Loucy (cell line): ENCODE data around the gene ASGR2.
"Not testable (repeated sequence)": the region's sequence is repeated elsewhere in the genome, so short reads cannot be mapped to it uniquely, and the experiment has no call there.

Experiments used
- H2AFZ ChIP-seq: fragments of 200-600 bp; sonication (generic); 2 replicates; pipeline ENCODE4 v1.6.0; 2016; ENCODE audit warnings: antibody characterized with exemption, mild to moderate bottlenecking, low read length, moderate library complexity
- H3F3A ChIP-seq: fragments of 200-600 bp; 2 replicates; pipeline ENCODE4 v1.6.0; 2016; ENCODE audit warnings: antibody characterized with exemption, low read depth, mild to moderate bottlenecking
- H3K27me3 ChIP-seq: fragments of 200-600 bp; sonication (generic); 2 replicates; pipeline ENCODE4 v1.6.1; 2014; ENCODE audit warnings: low read length, mild to moderate bottlenecking; ENCODE audit not compliant: insufficient read depth, poor library complexity, severe bottlenecking
- H3K36me3 ChIP-seq: fragments of 200-600 bp; sonication (generic); 2 replicates; pipeline ENCODE4 v1.6.1; 2016; ENCODE audit warnings: low read length; ENCODE audit not compliant: insufficient read depth
- H3K4me1 ChIP-seq: fragments of 200-600 bp; sonication (generic); 2 replicates; pipeline ENCODE4 v1.5.1; 2014; ENCODE audit warnings: low read length, mild to moderate bottlenecking; ENCODE audit not compliant: insufficient read depth, poor library complexity, severe bottlenecking
- H3K4me2 ChIP-seq: fragments of 200-600 bp; sonication (generic); 2 replicates; pipeline ENCODE4 v1.6.0; 2014; ENCODE audit warnings: antibody characterized with exemption, low read length, low read depth, mild to moderate bottlenecking; ENCODE audit not compliant: poor library complexity, severe bottlenecking
- H3K4me3 ChIP-seq: fragments of 200-600 bp; sonication (generic); 2 replicates; pipeline ENCODE4 v1.5.1; 2014; ENCODE audit warnings: low read length, mild to moderate bottlenecking, mixed read lengths; ENCODE audit not compliant: poor library complexity, severe bottlenecking
- H3K79me2 ChIP-seq: fragments of 200-600 bp; sonication (generic); 2 replicates; pipeline ENCODE4 v1.6.1; 2014; ENCODE audit warnings: low read length; ENCODE audit not compliant: insufficient read depth
- H3K9ac ChIP-seq: fragments of 200-600 bp; sonication (generic); 2 replicates; pipeline ENCODE4 v1.6.0; 2014; ENCODE audit warnings: mild to moderate bottlenecking, low read depth, low read length, moderate library complexity; ENCODE audit not compliant: poor library complexity, severe bottlenecking
- H3K9me2 ChIP-seq: fragments of 200-600 bp; sonication (generic); replicated peaks from 2 replicates; pipeline ENCODE4 v1.6.1; 2016; ENCODE audit warnings: low read depth, low read length, mixed read lengths
- H3K9me3 ChIP-seq: fragments of 200-600 bp; sonication (generic); 2 replicates; pipeline ENCODE4 v1.6.1; 2014; ENCODE audit warnings: mild to moderate bottlenecking, antibody characterized with exemption, low read length, low read depth; ENCODE audit not compliant: insufficient read depth
- H4K20me1 ChIP-seq: fragments of 200-600 bp; sonication (generic); 2 replicates; pipeline ENCODE4 v1.6.0; 2014; ENCODE audit warnings: antibody characterized with exemption, low read length, mild to moderate bottlenecking; ENCODE audit not compliant: insufficient read depth, poor library complexity, severe bottlenecking
- EZH2phosphoT487 ChIP-seq: fragments of 200-600 bp; IDR thresholded peaks from 2 replicates; pipeline ENCODE4 v1.6.1; 2018; ENCODE audit warnings: antibody characterized with exemption, mild to moderate bottlenecking, moderate library complexity, borderline replicate concordance
- TF ChIP-seq, protein P1 (sequence below): fragments of 200-600 bp; sonication (generic); conservative IDR thresholded peaks from 2 replicates; pipeline ENCODE4 v1.5.1; 2014; ENCODE audit warnings: mild to moderate bottlenecking, antibody characterized with exemption, low read length

ASGR2 gene, protein sequence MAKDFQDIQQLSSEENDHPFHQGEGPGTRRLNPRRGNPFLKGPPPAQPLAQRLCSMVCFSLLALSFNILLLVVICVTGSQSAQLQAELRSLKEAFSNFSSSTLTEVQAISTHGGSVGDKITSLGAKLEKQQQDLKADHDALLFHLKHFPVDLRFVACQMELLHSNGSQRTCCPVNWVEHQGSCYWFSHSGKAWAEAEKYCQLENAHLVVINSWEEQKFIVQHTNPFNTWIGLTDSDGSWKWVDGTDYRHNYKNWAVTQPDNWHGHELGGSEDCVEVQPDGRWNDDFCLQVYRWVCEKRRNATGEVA

DNA sequence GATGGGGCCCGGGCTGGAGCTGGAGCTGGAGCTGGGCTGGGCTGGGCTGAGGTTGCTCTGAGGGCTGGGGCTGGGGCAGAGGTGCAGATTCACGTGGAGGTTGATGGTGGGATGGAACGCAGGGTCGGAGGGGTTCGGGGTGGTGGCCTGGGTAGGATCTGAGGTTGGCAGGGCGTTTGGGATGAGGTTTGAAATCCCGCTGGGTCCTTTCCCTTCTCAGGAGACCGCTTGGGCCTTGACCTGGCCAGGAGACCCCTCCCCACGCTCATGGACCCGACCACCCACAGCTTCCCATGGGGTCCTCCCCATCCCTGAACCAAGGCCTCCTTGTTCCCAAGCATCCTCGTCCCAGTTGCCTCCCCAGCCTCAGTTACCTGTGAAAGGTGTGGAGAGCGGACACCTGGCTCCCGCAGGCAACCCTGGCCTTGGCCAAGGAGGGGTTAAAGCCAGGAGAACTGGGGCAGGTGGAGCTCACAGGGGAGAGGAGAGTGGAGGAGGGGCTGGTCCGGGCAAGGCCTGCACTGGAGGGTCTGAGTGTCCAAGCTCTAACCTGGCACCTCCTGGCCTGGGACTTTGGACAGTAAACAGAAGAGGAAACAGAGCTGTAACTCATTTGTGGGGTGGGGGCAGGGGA, at the start of gene ASGR2:
TSS of gene ASGR2 (minus strand) at position 582 of the 634 bp plus-strand sequence. CDS start 582 bp downstream, outside the sequence.
- Histone ChIP-seq H3K9me3 (no peaks in the 10 kb centered on the region), H3K4me3 (no peak within 1 kb of the TSS), H3K4me1 (peaks cover 4% of the 10 kb centered on the region), H3K9me2 (no peaks in the 10 kb centered on the region), H3K36me3 (no peaks in the 10 kb centered on the region), H3K27me3 (no peaks in the 10 kb centered on the region), H3F3A (no peaks in the 10 kb centered on the region), H3K4me2 (no peak within 1 kb of the TSS), H4K20me1 (no peaks in the 10 kb centered on the region), H2AFZ (no peak within 1 kb of the TSS), H3K79me2 (no peaks in the 10 kb centered on the region), H3K9ac (no peak within 1 kb of the TSS)
- no peak for TF ChIP-seq EZH2phosphoT487
- TF ChIP-seq, protein P1, sequence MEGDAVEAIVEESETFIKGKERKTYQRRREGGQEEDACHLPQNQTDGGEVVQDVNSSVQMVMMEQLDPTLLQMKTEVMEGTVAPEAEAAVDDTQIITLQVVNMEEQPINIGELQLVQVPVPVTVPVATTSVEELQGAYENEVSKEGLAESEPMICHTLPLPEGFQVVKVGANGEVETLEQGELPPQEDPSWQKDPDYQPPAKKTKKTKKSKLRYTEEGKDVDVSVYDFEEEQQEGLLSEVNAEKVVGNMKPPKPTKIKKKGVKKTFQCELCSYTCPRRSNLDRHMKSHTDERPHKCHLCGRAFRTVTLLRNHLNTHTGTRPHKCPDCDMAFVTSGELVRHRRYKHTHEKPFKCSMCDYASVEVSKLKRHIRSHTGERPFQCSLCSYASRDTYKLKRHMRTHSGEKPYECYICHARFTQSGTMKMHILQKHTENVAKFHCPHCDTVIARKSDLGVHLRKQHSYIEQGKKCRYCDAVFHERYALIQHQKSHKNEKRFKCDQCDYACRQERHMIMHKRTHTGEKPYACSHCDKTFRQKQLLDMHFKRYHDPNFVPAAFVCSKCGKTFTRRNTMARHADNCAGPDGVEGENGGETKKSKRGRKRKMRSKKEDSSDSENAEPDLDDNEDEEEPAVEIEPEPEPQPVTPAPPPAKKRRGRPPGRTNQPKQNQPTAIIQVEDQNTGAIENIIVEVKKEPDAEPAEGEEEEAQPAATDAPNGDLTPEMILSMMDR = no peak

DNA sequence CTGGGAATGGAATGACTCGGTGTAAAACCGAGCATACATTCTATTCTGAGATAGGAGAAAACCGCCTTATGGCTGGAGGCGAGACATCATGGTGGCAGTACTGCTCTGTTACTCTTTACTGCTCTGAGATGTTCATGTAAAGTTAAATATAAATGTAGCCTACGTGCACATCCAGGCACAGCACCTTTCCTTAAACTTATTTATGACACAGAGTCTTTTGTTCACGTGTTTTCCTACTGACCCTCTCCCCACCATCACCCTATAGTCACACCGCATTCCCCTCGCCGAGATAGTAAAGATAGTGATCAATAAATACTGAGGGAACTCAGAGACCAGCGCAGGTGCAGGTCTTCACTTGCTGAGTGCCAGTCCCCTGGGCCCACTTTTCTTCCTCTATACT, 44.9 kb upstream of the ASGR2 start:
- not testable (repeated sequence) for H3K4me2 ChIP-seq, H3K4me1 ChIP-seq, H3K36me3 ChIP-seq, H2AFZ ChIP-seq, H3K9ac ChIP-seq, H3K9me3 ChIP-seq, H3K27me3 ChIP-seq, H3K79me2 ChIP-seq, H3K4me3 ChIP-seq, H4K20me1 ChIP-seq, H3K9me2 ChIP-seq, H3F3A ChIP-seq

DNA sequence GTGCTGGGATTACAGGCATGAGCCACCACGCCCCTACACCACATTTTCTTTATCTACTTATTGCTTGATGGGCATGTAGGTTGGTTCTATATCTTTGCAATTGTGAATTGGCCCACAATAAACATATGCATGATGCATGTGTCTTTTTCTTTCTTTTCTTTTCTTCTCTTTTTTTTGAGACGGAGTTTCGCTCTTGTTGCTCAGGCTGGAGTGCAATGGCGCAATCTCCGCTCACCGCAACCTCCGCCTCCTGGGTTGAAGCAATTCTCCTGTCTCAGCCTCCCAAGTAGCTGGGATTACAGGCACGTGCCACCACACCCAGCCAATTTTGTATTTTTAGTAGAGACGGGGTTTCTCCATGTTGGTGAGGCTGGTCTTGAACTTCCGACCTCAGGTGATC, 43.8 kb upstream of the ASGR2 start:
- not testable (repeated sequence) for H3K27me3 ChIP-seq, H2AFZ ChIP-seq, H3K9ac ChIP-seq, H3K36me3 ChIP-seq, H3K4me2 ChIP-seq, H4K20me1 ChIP-seq, H3K4me3 ChIP-seq, H3K9me3 ChIP-seq, H3K9me2 ChIP-seq, H3K4me1 ChIP-seq, H3F3A ChIP-seq, H3K79me2 ChIP-seq

DNA sequence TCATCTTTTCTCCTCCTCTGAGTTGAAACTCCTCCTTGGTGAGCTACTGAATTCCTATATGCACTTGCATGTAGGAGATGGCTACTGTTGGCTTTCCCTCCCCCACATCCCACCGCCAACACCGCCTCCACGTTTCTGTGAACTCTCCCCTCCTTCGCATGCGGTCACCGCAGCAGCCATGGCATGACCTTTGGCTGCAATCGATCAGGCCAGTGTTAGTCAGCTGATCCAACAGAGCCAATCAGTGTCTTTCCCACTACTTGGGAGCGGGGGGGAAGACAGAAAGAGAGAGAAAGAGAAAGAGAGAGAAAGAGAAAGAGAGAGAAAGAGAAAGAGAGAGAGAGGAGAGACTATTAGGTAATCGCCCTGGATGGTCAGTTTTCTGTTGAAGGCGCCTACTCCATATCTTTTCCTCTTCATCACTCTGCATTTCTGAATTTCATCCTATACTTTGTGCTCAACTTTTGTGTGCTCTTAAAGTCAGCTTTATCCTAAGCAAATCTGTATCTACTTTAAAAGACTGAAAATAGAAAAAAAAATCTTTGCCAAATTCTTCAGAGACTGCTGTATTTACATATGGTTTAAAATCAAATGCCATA, 41.8 kb upstream of the ASGR2 start:
- H3K79me2 ChIP-seq = no peaks in the 10 kb centered on the region
- H3K4me1 ChIP-seq = no peaks in the 10 kb centered on the region
- H3K9me2 ChIP-seq = no peaks in the 10 kb centered on the region
- H3K36me3 ChIP-seq = no peaks in the 10 kb centered on the region
- H3K9ac ChIP-seq = no peak overlapping the region
- H3K4me3 ChIP-seq = no peak overlapping the region
- H3K4me2 ChIP-seq = no peak overlapping the region
- H3K27me3 ChIP-seq = no peaks in the 10 kb centered on the region
- H3F3A ChIP-seq = no peaks in the 10 kb centered on the region
- no peak overlapping the region for H2AFZ ChIP-seq
- TF ChIP-seq EZH2phosphoT487 = no peak
- TF ChIP-seq, protein P1 = no peak
- no peaks in the 10 kb centered on the region for H3K9me3 ChIP-seq
- no peaks in the 10 kb centered on the region for H4K20me1 ChIP-seq
